Gastroesophageal sphincter (tissue), 3 donors: ENCODE results near the gene HEATR1.

Experiments
- CTCF ChIP-seq, 4 experiments: fragments of 200-600 bp in 2 of 4; fragments of 450-650 bp in 2 of 4; sonication (generic) in 1 of 4; IDR thresholded peaks; one replicate each; pipeline ENCODE4 v1.5.1; 2017 to 2019; ENCODE audit warnings: antibody characterized with exemption in 4 of 4, mild to moderate bottlenecking in 2 of 4, moderate library complexity in 2 of 4
- EP300 ChIP-seq: sonication (generic); formaldehyde crosslinking; IDR thresholded peaks from one replicate; pipeline ENCODE4 v1.6.1; 2017; ENCODE audit warnings: antibody characterized with exemption, mild to moderate bottlenecking
- POLR2A ChIP-seq, 2 donors: fragments of 450-650 bp; IDR thresholded peaks; one replicate each; pipeline ENCODE4 v1.6.1; 2017; ENCODE audit warnings: antibody characterized with exemption in 2 of 2, mild to moderate bottlenecking in 2 of 2, moderate library complexity in 1 of 2

- no peak for TF ChIP-seq POLR2A (IDR thresholded peaks at IDR 0.05)
- no peak for TF ChIP-seq CTCF (IDR thresholded peaks at IDR 0.05)
- TF ChIP-seq EP300 = no peak
Measured at GRCh38 chr1:236565530-236565929, 38.8 kb downstream of the HEATR1 start.
